HG02943 (cell line): ENCODE data around the gene EBLN1.
A peak's percentile ranks its signal among the peaks of the same experiment; 100 is the strongest.
"Not testable (repeated sequence)": the region's sequence is repeated elsewhere in the genome, so short reads cannot be mapped to it uniquely, and the experiment has no call there.

Experiments
- ATAC-seq: cut with Tn5 transposase; IDR thresholded peaks from one replicate; pipeline ENCODE4 v1.9.1; 2021; ENCODE audit warnings: mild to moderate bottlenecking, low read depth, moderate library complexity; ENCODE audit not compliant: unreplicated experiment

Gene EBLN1

GRCh38 chr10:22228943-22229801 is 11.4 kb upstream of the EBLN1 start:
- ATAC-seq = peak; percentile 61

DNA sequence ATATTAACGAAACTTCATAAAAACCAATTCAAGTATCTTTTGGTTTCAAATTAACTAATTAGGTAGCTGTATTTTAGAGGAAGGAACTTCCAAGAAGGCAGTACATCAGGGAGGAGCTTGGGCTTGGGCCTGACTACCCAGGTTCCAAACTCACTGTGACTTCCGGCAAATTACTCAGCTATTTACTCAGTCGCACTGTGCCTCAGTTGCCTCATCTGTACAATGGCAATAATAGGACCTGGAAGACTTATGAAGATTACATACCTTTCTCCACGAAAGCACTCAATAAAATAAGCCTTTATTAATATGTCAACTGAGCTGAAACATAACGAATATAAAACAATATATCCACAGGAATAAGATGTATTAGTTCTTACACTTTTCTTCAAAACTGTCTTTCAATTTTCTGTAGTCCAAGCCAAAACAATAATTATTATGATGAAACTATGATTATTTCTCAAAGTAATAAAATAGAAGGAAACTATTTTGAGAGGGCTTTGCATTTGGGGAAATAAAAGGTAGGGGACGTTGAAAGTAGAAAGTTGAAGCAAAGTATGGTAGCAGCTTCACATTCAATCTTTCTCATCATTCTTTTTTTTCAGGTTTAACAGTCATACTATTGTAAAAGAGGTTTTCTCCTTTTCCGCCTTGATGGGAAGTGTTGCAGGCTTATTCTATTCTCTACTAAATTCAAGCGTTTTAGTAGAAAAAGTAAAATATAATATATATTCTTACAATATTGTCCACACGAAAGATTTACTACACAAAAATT is 10.5 kb upstream of the EBLN1 start:
- ATAC-seq = no peak

- no peak for ATAC-seq
Observed at GRCh38 chr10:22226599-22226998, 8.8 kb upstream of the EBLN1 start.

- no peak for ATAC-seq
Observed at GRCh38 chr10:22222236-22223190, 4.7 kb upstream of the EBLN1 start.

DNA sequence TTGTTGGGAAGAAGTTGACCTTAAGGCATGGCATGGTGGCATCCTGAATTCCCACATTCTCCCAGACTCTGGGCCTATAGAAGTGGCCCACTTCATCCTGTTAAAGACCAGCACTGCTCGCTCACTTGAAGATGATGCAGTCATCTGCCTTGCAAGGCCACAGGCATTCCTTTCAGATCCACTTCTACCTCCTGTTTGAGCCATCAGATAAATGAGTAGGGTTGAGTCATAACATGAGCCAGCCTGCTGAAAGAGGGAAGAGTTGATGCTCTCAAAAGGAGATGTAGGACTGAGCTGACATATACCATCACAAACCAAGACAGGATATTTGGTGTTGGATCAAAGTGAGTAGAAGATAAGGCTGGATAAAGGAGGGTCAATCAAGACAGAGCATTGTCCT is 1.5 kb upstream of the EBLN1 start:
- ATAC-seq = no peak

- no peak for ATAC-seq
Observed at GRCh38 chr10:22218448-22218847, 633 bp upstream of the EBLN1 start.

- ATAC-seq = not testable (repeated sequence)
Observed at GRCh38 chr10:22217084-22217483, 731 bp downstream of the EBLN1 start.

DNA sequence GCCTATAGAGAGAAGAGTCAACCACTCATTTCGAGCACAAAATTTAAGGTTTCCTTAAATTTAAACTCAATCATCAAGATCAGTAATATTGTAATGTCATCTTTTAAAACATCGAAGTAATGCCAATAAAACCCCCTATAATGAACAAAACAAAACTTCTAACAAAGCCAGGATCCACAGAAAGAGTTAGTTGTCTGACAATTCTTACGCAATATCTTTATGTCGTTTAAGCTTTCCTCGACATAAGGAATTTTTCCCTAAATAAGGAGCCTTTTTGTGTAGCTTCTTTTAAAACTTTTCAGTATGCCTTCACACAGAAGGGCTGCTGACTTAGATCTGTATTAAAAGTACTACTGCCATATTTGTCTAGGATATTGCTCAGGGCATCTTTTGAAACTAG is 7.5 kb downstream of the EBLN1 start:
- ATAC-seq = no peak

DNA sequence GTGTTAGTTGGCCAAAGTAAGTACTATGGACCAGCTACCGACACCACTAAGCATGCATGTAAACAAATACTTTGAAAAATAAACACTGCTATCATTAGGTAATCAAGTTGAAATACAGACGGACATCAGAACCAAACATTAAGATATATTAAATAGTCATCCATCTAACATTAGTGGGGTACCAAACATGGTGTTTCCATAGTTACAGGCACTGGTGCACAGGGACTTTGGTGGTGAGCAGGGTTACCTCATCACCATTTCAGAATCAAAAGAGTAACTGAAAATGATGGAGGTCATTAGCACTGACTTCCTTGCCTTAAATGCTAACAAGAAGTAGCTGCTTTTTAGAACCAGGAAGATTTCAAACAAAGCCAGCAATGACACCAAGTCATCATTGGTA is 23.9 kb downstream of the EBLN1 start:
- ATAC-seq = no peak

GRCh38 chr10:22185586-22185985 is 32.2 kb downstream of the EBLN1 start:
- no peak for ATAC-seq

DNA sequence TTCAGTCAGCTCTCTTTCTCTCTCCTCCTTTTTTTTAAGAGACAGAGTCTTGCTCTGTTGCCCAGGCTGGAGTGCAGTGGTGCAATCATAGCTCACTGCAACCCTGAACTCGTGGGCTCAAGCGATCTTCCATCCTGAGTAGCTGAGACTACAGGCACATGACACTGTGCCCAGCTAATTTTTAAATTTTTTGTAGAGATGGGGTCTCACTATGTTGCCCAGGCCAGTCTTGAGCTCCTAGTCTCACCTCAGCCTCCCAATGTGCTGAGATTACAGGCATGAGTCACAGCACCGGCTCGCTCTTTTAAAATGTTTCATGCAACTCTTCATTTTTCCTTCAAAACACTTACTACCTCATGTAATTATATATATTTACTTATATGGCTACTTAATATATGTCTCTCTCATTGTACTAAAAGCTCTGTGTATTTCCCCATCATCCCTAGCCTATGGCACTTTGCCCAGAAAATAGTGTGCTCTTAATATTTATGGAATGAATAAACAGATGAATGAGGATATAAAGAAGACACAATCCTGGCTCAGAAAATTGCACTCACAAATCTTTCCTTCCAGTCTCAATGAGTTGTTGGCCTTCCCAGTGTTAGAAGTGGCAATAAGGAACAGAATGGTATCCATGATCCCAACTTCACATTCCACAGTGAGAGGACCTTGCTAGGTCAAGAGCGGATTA is 33.9 kb downstream of the EBLN1 start:
- no peak for ATAC-seq

DNA sequence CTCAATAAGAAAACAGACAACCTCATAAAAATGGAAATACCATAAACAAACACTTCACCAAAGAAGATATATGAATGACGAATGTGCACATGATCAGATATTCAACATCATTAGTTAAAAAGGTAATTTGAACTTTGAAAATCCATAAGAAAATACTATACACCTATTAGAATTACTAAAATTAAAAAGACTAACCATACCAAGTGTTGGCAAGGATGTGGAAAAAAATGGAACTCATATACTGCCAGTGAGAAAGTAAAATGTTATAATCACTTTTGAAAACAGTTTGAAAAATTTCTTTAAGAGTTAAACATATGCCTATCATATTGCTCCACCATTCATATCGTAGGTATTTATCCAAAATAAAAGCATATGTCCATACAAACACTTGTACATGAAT is 37.1 kb downstream of the EBLN1 start:
- ATAC-seq = no peak

DNA sequence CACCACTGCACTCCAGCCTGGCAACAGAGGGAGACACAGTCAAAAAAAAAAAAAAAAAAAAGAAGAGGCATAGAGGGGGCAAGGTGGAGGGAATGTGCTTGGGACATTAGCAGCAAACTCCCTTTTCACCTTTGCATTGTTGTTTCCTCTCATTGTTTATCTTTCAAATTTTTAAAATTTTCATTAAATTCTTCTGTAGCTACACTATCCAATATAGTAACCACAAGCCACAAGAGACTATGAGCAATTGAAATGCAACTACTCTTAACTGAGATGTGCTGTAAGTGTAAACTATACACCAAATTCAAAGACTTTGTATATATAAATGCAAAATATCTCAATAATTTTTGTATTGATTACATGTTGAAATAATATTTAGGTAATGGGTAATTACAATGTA is 43.4 kb downstream of the EBLN1 start:
- no peak for ATAC-seq

DNA sequence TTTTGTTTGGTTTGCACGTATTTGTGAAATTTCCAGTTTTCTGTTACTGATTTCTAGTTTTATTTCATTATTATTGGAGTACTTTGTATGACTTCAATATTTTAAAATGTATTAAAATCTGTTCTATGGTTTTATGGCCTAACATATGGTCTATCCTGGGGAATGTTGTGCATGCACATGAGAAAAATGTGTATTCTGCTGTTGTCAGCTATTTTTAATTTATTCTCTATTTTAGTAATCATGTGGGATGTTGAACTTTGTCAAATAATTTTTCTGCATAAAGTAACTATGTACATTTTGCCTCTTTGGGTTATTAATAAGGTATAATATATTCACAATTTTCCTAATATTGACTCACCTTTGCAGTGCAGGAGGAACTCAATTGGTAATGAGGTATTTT is 46.7 kb downstream of the EBLN1 start:
- no peak for ATAC-seq

- no peak for ATAC-seq
Observed at GRCh38 chr10:22170582-22170981, 47.2 kb downstream of the EBLN1 start.

- ATAC-seq = no peak
Observed at GRCh38 chr10:22159979-22160378, 57.8 kb downstream of the EBLN1 start.

DNA sequence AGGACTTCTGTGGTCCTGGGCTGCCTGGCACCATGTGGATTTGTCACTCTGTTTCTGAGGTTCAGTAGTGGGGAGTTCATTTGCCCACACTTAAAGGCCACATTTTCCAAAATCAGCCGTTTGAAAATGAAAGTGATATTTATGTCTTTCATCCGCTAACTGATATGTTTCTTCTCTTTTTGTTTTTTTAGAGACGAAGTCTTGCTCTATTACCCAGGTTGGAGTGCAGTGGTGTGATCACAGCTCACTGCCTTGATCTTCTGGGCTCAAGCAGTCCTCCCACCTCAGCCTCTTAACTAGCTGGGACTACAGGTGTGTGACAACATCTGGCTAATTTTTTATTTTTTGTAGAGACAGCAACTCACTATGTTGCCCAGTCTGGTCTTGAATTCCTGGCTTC is 58.6 kb downstream of the EBLN1 start:
- no peak for ATAC-seq
